HG03064 (cell line): ENCODE measurements around the gene JAKMIP1.

Experiments used
- ATAC-seq: cut with Tn5 transposase; IDR thresholded peaks from one replicate; pipeline ENCODE4 v1.9.1; 2021; ENCODE audit warnings: low read depth; ENCODE audit not compliant: unreplicated experiment

The JAKMIP1 gene

DNA sequence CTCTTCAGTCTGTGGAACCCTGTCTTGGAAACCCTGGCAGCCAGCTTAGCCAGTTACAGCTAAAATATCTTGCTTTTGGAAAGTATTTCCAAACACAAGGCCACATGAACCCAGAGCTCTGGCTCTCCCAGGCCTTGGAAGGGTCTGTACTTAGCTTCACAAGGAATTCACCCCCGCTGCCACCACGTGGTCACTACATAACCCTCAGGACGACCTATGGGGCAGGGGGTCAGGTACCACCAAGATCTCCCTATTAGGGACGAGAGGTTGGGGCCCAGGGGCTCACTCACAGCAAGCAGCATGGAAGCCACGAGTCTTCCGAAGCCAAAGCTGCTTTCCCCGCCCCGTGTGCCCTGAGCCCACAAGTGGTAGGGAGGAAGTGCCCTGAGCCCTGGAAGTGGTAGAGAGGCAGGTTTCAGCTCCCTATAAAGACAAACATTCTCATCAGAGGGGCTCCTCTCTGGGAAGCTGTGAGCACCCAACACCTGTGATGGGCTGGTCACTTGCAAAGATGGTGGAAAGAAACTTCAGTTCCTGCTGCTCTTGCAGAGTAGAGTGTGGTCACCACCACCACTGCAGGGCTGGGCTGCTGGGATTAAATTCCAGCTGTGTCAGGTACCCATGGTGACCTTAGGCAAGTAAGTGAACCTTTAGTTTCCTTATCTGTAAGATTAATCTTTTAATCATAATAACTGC, 4.7 kb upstream of the JAKMIP1 start:
- ATAC-seq = no peak

DNA sequence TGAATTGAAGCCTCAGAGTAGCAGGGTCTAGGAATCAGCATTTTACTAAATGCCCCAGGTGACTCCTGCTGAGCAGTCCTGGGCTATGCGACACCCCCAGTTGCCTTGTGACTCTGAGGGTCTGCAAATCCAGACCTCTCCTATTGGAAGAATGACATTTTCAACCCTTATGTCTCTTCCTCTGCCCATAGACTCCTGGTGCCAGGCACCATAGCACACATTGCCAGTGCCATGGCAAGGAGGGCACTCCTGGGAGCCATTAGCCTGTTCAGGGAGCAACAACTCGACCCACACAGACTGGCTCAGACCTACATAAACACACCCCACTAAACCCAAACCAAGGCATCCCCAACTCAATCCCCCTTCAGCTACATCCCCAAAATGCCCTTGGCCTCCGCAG, 3.7 kb upstream of the JAKMIP1 start:
- ATAC-seq = no peak

DNA sequence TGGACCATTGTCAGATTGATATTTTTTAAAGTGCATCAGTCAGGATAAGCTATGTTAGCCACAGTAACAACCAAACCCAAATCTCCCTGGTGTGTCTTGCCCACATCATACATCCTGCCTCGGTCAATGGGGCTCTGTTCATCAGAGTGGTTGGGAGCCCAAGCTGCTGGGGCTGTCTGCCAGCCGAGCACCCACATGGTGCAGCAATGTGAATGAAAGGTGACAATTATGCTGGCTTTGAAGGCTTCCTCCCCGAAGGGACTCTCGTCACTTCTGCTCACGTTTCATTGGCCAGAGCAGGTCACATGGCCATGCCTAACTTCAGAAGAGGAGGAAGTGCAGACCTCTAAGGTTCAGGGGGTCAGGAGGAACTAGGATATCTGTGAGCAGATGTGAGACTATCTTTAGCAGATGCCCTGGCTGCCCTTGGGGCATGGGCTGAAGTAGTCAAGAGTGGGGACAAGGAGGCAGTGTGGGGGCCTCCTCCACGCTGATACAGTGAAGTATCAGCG, 1.3 kb upstream of the JAKMIP1 start:
- no peak for ATAC-seq

DNA sequence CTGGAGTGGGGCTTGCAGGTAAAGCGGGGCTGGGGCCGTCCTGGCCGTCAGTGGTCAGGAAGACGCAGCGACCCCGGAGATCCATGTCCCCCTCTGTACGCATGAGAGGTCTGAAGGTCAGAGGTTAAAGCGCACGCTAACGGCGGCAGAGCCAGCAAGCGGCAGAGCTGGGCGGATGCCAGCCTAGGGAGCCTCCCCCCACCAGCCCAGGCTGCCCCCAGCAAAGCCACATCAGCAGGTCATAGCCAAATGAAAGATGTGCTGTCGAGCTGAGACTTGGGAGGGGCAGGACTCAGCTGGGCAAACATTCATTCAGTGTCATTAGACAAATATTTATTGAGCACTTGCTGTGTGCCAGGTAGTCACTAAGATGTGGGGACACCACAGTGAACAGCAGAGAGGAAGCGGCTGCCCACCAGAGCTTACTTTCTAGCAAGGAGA, 593 bp upstream of the JAKMIP1 start:
- no peak for ATAC-seq

DNA sequence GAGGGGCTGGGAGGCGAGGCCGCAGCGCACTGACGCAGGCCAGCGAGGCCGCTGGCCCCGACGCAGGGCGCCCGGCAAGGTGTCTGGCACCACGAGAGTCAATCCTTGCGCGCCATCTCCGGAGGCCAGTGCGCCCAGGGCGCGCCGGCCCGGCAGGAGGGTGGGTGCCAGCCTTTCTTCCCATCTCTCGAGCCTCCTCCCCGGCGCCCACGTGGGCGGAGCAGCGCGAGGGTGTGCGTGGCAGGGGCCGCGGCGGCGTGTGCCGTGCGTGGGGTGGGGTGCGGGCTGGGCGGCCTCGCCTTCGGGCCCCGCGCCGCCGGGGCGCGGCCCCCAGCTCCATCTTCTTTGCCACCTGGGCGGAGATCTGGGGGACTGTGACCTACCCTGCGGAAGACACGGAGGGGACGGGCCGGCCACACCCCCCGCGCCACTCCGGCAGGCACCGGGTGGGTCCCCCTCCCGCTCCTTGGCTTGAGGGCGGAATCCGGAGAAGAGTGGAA, 877 bp downstream of the JAKMIP1 start:
- no peak for ATAC-seq

DNA sequence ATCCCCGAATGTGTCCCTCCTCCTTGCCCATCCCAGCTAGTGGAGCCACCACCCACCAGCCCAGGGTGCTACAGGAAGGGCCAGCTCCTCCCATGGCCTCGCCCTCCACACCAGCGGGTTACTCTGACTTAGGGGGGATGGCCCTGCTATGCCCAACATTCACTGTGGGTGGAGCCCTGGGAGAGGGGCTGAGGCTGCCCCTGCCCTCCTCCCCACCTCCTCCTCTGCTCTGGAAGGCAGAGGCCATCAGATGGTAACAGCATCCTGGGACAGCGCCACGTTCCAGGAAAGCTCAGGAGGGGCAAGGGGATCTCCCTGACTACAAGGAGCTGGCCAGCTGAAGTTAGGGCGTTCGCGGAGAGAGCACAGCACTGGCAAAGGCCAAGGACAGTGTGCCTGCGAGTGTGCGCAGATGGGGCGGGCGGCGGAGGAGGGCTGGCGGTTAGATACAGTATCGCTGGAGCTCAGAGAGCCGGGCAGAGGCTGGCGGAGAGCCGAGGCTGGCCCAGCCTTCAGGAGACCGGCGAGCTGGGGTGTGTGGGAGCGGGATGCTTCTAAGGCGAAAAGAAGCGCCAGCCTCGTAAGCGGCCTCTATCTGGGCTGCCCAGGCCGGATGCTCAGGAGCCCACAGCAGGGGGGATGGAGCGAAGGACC, 1.5 kb downstream of the JAKMIP1 start:
- no peak for ATAC-seq

DNA sequence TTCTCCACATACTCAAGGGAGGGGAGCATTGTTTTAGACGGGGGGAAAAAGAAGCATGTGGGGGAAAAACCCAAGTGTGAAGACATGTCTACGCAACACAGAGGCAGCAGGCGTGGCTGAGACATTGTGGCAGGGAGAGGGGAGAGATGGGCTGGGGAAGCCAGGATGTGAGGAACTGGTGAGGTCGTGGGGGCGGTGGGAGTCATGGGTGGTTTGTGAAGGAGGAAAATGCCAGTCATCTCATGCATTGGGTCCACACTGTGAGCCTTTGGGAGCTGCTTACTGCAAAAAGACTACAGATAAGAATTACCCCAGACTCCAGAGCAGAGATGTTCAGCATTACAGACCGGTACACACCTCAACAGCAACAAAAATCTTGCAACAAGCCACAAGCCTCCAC, 2.1 kb downstream of the JAKMIP1 start:
- ATAC-seq = no peak

DNA sequence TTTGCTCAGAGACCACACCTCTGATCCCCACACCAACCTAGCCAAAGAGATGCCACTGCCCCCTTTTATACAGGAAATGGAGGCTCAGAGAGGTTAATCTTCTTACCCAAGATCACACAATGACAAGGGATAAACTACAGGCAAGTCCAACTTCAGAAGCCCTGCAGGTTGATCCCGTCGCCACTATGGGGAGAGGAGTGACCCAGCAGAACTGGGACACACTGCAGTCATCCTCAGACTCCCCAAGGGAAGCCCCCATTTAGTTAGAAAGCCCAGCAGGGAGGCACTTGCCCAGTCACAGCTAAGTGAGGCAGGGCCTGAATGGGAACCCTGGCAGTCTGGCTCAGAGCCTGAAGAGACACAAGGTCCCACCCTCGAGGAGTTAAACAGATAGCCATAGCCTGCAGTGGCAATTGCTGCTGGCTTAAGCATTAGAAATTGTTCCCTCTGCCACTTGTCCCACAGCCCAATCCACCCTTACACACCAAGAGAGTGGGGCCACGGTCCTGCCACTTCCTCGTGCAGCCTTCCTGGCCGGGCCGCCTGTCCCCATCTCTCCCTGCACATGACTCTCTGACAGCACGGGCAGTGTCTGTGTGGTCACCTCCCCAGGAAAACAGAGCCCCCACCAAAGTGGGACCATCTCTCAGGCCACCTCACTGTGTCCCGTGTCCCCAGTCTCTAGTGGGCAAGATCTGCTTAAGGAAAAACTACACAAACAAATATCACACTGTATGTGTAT, 2.7 kb downstream of the JAKMIP1 start:
- ATAC-seq = no peak

DNA sequence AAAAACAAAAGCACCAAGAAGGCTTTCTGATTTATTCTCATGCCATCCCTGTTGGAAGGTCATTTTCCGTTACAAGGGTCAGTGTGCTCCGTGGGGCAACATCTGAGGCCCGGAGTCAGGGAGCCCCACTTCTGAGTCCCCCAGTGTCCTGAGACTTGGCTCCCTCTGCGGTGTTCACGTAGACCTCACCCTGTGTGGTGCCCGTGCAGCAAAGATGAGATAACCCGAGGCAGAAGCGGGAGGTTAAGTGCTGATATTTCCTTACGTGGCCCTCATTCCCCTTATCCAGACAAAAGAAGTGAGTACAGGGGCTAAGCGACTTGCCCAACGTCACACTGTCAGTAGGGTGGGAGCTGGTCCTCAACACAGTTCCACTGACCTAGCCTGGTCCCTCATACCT, 3.5 kb downstream of the JAKMIP1 start:
- no peak for ATAC-seq

DNA sequence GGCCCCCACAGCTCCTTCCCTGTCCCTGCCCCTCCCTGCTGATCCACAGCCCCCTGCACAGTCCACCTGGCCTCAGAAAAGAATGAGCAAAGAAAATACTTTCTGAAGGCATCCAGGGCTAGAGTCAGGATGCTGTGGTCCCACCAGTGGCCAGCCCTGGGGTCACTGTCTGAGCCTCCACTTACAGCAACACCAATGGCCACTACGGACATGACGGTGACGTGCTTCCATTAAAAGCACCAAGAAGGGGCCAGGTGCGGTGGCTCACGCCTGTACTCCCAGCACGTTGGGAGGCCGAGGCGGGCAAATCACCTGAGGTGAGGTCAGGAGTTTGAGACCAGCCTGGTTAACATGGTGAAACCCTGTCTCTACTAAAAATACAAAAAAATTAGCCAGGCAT, 4.0 kb downstream of the JAKMIP1 start:
- no peak for ATAC-seq

DNA sequence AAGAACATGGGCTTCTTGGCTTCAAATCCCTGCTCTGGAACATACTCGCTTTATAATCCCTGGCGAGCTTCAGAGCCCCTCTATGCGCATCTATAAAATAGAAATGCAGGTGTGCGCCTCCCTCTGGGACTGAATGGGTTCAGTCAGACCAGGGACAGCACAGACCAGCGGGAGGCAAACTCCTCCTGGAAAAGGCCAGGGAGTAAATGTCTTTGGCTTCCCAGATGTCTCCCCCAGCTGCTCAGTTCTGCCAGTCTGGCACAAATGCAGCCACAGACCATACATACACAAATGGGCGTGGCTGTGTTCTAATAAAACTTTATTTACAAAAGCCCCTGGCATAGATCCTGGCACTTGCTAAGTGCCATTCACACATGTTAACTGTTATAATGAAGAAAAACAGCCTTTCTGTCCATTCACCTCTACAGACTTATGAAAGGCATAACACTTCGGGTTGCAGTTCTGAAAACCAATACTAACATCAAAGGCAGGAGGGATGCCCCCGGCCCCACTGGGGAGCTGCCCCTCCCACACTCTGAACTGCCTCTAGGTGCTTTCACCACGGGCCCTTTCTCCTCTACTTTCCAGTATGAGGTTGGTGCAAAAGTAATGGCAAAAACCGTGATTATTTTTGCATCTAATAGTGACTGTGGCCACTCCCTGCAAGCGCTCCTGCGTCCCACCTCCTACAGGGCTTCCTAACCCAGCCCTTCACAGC, 4.6 kb downstream of the JAKMIP1 start:
- no peak for ATAC-seq

DNA sequence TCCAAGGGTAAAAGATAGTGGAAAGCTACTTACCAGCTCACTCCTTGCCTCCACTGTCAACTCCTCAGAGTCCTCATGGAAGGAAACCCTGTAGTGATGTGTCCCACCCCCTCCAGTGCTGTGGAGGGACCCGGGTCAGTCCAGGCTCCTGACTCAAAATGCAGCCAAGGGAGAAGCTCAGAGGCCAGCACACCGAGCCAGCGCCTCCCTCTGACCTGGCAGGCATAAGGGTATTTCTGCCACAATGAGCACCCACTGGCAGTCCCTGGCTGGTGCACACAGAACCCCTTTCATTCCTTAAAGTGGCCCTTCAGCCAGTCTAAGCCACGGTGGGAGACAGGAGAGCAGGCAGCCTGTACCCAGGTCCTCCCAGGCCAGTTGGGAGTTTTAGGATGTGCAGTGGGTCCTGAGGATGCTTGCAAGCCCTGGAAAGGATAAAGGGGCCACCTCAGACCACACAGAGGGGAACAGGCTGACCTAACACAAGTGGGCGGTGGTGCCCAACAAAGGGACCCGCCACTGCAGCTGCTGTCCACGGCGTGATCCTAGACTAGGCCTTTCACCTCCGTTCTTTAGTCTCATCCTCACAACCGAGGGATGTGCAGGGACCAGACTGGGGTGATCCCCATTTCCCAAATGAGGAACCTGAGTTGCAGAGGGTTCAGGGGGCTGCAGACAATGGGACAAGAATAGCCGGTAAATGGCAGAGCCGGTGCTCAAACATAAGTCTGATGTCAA, 5.7 kb downstream of the JAKMIP1 start:
- ATAC-seq = no peak

DNA sequence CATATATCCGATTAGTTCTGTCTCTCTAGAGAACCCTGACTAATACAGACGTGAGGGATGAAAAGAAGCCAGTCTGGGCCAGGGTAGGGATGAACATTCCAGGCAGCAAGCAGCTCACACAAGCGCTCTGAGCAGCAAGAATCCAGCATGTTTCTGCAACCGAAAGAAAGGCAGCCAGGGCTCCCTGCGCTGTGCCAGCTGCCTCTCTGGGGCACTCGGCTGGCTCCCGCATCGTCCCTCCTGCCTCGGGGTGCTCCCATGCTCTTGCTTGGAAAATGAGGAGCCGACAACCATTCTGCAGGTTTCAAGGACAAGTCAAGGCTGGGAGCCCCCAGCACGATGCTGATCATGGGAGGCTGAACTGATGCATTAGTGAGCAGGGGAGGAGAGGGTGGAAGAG, 7.0 kb downstream of the JAKMIP1 start:
- no peak for ATAC-seq

DNA sequence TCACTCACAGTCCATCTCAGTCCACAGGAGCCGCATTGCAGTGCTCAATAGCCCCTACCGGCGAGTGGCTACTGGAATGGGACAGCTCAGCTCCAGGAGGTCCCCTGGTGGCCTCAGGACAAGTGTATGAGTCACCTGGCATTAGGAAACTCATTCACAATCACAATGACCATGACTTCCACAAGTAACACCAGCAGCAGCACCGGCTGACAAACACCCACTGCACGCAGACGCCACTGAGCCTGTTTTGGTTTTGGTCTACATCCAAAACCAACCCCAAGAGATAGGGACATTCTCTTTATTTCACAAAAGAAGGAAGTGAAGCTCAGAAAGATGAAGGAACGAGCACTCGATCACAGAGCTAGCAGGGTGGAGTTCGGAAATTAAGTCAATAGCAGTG, 8.1 kb downstream of the JAKMIP1 start:
- ATAC-seq = no peak

DNA sequence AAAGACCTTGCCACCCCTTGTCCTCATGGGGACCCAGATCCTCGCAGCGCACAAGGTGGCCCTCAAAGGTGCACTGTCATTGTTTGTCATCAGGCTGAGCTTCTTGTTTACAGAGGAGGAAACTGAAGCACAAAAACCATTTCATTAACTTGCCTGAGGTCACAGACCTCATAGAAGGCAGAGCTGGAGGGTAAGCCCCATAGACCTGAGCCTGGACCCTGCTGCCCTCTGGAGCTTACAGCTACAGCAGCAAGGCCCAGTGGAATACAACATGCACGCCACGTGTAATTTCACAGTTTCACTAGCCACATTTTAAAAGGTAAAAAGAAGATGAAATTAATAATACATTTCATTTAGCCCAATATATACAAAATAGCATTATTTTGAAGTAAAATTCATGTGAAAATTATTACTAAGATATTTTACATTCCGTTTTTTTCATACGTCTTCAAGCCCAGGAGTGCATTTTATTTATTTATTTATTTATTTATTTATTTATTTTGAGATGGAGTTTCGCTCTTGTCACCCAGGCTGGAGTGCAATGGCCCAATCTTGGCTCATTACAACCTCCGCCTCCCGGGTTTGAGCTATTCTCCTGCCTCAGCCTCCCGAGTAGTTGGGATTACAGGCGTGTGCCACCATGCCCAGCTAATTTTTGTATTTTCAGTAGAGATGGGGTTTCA, 8.8 kb downstream of the JAKMIP1 start:
- no peak for ATAC-seq

DNA sequence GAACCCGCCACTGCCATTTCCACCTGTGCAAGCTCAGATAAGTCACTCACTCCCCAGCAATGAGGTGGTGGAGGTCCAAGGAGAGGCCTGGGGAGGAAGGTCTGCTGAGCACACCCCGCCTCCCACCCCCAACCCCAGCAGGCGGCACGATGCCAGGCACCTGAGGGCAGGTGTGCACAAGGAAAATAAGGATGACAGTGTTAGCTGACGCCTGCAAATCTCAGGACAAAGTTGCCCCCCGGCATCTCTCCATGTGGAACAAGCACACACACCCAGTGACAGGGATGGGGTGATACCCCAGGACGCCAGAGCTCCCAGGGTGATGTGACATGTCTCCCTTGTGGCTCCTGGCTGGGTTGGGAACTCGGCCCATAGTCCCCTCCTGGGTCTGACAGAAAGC, 9.9 kb downstream of the JAKMIP1 start:
- ATAC-seq = no peak

DNA sequence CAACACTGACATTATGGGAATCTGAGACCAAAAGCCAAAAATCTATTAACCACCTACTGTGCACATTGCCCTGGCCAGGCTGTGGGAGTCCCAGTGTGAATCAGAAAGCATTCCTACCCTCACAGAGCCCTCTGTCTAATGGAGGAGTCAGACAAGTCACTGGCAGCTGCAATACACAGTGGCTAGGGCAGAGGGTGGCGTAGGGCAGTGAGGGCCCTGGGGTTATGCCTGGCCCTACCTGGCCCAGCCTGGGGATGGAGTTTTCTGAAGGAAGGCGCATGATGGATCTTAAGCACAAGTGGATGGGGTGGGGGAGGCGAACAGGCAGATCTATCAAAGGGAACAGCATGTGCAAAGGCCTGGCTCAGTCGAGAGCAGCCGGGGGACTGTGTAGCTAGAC, 10.8 kb downstream of the JAKMIP1 start:
- no peak for ATAC-seq

DNA sequence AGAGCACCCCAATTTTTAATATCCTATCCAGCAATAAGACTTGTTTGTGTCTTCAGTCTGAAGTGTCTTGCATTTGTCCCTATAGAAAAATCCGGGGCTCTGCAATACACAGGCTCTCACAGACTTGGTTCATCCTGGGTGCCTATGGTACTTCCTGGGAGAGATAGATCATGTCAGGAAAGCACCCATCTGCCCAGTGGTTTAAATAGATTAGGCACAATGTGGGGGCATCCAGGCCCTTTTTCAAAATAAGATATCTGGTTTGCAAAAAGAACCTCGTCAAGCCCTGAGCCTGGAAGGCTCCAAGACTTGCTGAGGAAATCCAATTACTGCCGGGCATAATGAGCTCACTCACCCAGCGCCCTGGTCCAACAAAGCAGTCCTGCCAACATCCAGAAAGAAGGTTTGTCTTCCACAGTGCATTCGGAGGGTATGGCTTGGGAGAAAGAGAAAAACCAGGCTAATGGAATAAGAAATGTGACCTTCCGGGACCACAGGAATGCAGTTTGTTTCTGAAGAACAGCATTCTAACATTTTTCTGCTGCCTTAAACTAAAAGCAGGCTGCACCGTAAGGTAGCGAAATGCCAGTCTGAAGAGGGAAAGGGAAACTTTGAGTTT, 11.6 kb downstream of the JAKMIP1 start:
- no peak for ATAC-seq

DNA sequence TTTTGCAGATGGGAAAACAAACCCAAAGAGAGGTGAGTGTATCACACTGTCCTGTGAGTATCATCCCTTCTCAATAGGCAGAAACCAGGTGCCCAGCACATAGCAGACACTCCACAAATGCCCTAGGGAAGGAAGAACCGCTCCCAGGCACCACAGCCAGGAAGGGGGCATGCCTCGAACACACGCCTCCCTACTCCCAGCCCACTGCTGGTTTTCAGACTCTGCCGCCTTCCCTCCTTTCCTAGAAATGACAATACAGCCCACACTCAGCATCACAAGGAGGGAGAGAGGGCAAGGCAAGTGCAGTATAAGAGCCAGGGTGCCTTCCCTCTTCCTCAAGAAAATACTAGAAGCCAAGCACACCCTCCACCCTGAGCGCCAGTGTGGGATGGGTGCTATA, 16.2 kb downstream of the JAKMIP1 start:
- ATAC-seq = peak; percentile 3
